HepG2 (cell line): ENCODE data around the gene STRN3. TPM values are rescaled to one million over a fixed set of nuclear protein-coding genes. Genes with fewer than 3 reads are reported as not detected.
A peak's percentile ranks its signal among the peaks of the same experiment; 100 is the strongest.

Source experiments
- ATAC-seq: fragments of 200-7000 bp; cut with Tn5 transposase; 3 replicates; pipeline ENCODE4 v1.9.1; 2020; ENCODE audit warnings: mild to moderate bottlenecking, moderate library complexity
- BruUV-seq: library from RNA; stranded (reverse); fragments of 400-500 nt; replicated peaks from 2 replicates; lab custom pipeline; 2021; lab: Mats Ljungman, UMichigan
- CTCF ChIA-PET: fragments of 300-600 bp; formaldehyde crosslinking; extraction: SDS; loops from one replicate; lab custom pipeline; 2021; ENCODE audit warnings: low total read pairs, inconsistent platforms, low intra/inter-chr PET ratio; lab: Yijun Ruan, JAX
- POLR2A ChIA-PET: fragments of 350-600 bp; sonication (Branson Sonifier 250); formaldehyde crosslinking; loops from one replicate; lab custom pipeline; 2020; ENCODE audit warnings: antibody characterized with exemption, inconsistent platforms; lab: Yijun Ruan, JAX
- DNase-seq: peaks from one replicate; pipeline ENCODE4 v3.0.0-alpha.2; 2015; ENCODE audit warnings: low spot score
- FAIRE-seq: peaks from 3 replicates; lab custom pipeline; 2011; peaks lifted over from hg19 to GRCh38; lab: Jason Lieb, UNC
- H2AFZ ChIP-seq: one replicate; pipeline ENCODE4 v1.6.1; 2011; ENCODE audit warnings: low read length, inconsistent platforms
- H3K27ac ChIP-seq: fragments of 300-600 bp; 3 replicates; pipeline ENCODE4 v1.8.0; 2011; ENCODE audit warnings: mixed run types, mild to moderate bottlenecking, mixed read lengths, low read length, inconsistent platforms; ENCODE audit not compliant: insufficient read depth; ENCODE audit errors: extremely low read length
- H3K27me3 ChIP-seq, 2 experiments: fragments of 200-600 bp in 1 of 2; 2 replicates in 1 of 2; 3 replicates in 1 of 2; pipeline versions ENCODE4 v1.6.0 to v1.8.0; 2011; ENCODE audit warnings: low read length in 2 of 2, mild to moderate bottlenecking in 2 of 2, moderate library complexity in 2 of 2, inconsistent platforms in 1 of 2; ENCODE audit not compliant: insufficient read depth in 2 of 2, control insufficient read depth in 1 of 2
- H3K36me3 ChIP-seq, 2 experiments: fragments of 200-600 bp in 1 of 2; replicated peaks in 1 of 2; 2 replicates in 1 of 2; 3 replicates in 1 of 2; pipeline versions ENCODE4 v1.5.1 to v1.8.0; 2011; ENCODE audit warnings: low read length in 2 of 2, inconsistent platforms in 1 of 2; ENCODE audit not compliant: insufficient read depth in 2 of 2, control insufficient read depth in 1 of 2
- H3K4me1 ChIP-seq: 2 replicates; pipeline ENCODE4 v1.5.1; 2012; ENCODE audit warnings: low read length, inconsistent platforms; ENCODE audit not compliant: insufficient read depth
- H3K4me2 ChIP-seq: 2 replicates; pipeline ENCODE4 v1.6.0; 2011; ENCODE audit warnings: low read depth, low read length, inconsistent platforms
- H3K4me3 ChIP-seq, 3 experiments: fragments of 200-600 bp in 1 of 3; sonication (generic), shearing (Covaris generic) in 1 of 3; replicated peaks in 1 of 3; 2 replicates each; pipeline ENCODE4 v1.5.1; 2011 to 2016; ENCODE audit warnings: low read length in 3 of 3, inconsistent platforms in 2 of 3, low read depth in 2 of 3, mild to moderate bottlenecking in 2 of 3, control low read depth in 1 of 3, mixed read lengths in 1 of 3; ENCODE audit not compliant: insufficient read depth in 1 of 3
- H3K79me2 ChIP-seq: one replicate; pipeline ENCODE4 v1.6.1; 2011; ENCODE audit warnings: low read length, inconsistent platforms; ENCODE audit not compliant: insufficient read depth
- H3K9ac ChIP-seq: 2 replicates; pipeline ENCODE4 v1.6.0; 2011; ENCODE audit warnings: mild to moderate bottlenecking, low read depth, low read length, inconsistent platforms; ENCODE audit not compliant: insufficient read depth
- H3K9me3 ChIP-seq: 2 replicates; pipeline ENCODE4 v1.5.1; 2012; ENCODE audit warnings: mild to moderate bottlenecking, low read length
- H4K20me1 ChIP-seq: 2 replicates; pipeline ENCODE4 v1.6.0; 2011; ENCODE audit warnings: inconsistent platforms, mild to moderate bottlenecking, low read length, moderate library complexity; ENCODE audit not compliant: insufficient read depth
- HDAC1 ChIP-seq: sonication (generic); formaldehyde crosslinking; IDR thresholded peaks from 2 replicates; pipeline ENCODE4 v1.5.1; 2020; ENCODE audit warnings: mild to moderate bottlenecking, missing genetic modification reagents
- IRF1 ChIP-seq: sonication (generic); formaldehyde crosslinking; IDR thresholded peaks from 2 replicates; pipeline ENCODE4 v1.4.0; 2020; ENCODE audit warnings: low read depth, mild to moderate bottlenecking, missing genetic modification reagents
- MAFK ChIP-seq, 2 experiments: IDR thresholded peaks in 1 of 2; conservative IDR thresholded peaks in 1 of 2; 2 replicates each; pipeline ENCODE4 v1.6.1; 2011; ENCODE audit warnings: improper control_type of control experiment in 2 of 2, low read length in 2 of 2
- NCOR1 ChIP-seq: fragments of 200-600 bp; sonication (generic); IDR thresholded peaks from 2 replicates; pipeline ENCODE4 v1.7.0; 2017; ENCODE audit warnings: antibody characterized with exemption, low read length, borderline replicate concordance
- PRDM15 ChIP-seq: sonication (generic); formaldehyde crosslinking; IDR thresholded peaks from 2 replicates; pipeline ENCODE4 v1.4.0; 2020; ENCODE audit warnings: missing genetic modification reagents
- TMF1 ChIP-seq: sonication (generic); formaldehyde crosslinking; IDR thresholded peaks from 2 replicates; pipeline ENCODE4 v1.8.1; 2022; ENCODE audit warnings: low read depth, missing genetic modification reagents
- ZNF33A ChIP-seq: sonication (generic); formaldehyde crosslinking; IDR thresholded peaks from 2 replicates; pipeline ENCODE4 v1.5.1; 2020; ENCODE audit warnings: missing genetic modification reagents, mild to moderate bottlenecking, moderate library complexity, borderline replicate concordance
- ZNF639 ChIP-seq: conservative IDR thresholded peaks from 2 replicates; pipeline ENCODE4 v1.6.1; 2018; ENCODE audit warnings: missing genetic modification reagents
- ZNF644 ChIP-seq: IDR thresholded peaks from 2 replicates; pipeline ENCODE4 v1.6.1; 2016; ENCODE audit warnings: low read depth
- in situ Hi-C: cut with HindIII; loops from 2 replicates; pipeline ENCODE4 v1.10.0; 2017; ENCODE audit warnings: low pct_unique_long_range_greater_than_20kb; ENCODE audit not compliant: extremely low pct_ligation_motif_present
- intact Hi-C: fragments of 100-400 bp; cut with micrococcal nuclease; formaldehyde crosslinking; loops from one replicate; pipeline ENCODE4 v1.10.0; 2022; ENCODE audit not compliant: unreplicated experiment
- polyA plus RNA-seq, 8 experiments: library from polyadenylated mRNA; depleted of rRNA in 3 of 8; stranded (reverse) in 7 of 8; unstranded in 1 of 8; fragments of >200 nt; fragmentation: Illumina TruSeq in 4 of 8; extraction: Trizol in 4 of 8; gene quantifications; 2 replicates each; pipeline versions ENCODE4 v1.2.1 to v1.2.3, GENCODE V29; 2011 to 2016; ENCODE audit warnings: low read depth in 4 of 8, missing spikeins in 1 of 8, mixed read lengths in 1 of 8; ENCODE audit not compliant: insufficient read depth in 1 of 8
- total RNA-seq, 5 experiments: library from RNA; depleted of rRNA; stranded (reverse); fragments of >200 nt; fragmentation: Illumina TruSeq; extraction: Trizol; gene quantifications; 2 replicates each; pipeline ENCODE4 v1.2.3, GENCODE V29; 2016; ENCODE audit warnings: low read depth in 1 of 5

Gene STRN3
- total and polyA plus RNA-seq, 2 of the 13 experiments (the other 11 are each of a cell fraction or from before 2014, with no cell fraction given), result 49.4 to 123 TPM

- no peak for TF ChIP-seq TMF1
- no peak for TF ChIP-seq PRDM15 (CRISPR knock-in tag)
- TF ChIP-seq MAFK (conservative IDR thresholded peaks at IDR 0.05 in 1 of 2, IDR thresholded peaks at IDR 0.05 in 1 of 2; ENCODE audit: low read length in 2 of 2), result 0 out of 4 replicates have a peak, but pooled peaks of 1 of the 2 experiments have one; percentile 4
- no peak for TF ChIP-seq ZNF644 (CRISPR knock-in tag)
- intact Hi-C loops, result no loop called here
- ATAC-seq, result no peak
Measured at GRCh38 chr14:30854492-30854891, 171.7 kb downstream of the STRN3 start.

GRCh38 chr14:30853946-30854345 lies 172.2 kb downstream of the STRN3 start:
- H3K9me3 ChIP-seq, result no peaks in the 10 kb centered on the region
- H3K79me2 ChIP-seq, result no peaks in the 10 kb centered on the region
- no peaks in the 10 kb centered on the region for H3K27me3 ChIP-seq
- no peak overlapping the region for H3K4me2 ChIP-seq
- BruUV-seq, result no TSS peak
- DNase-seq (no peak), ATAC-seq (no peak), FAIRE-seq (no peak)
- H3K27ac ChIP-seq, result no peak overlapping the region
- no peak overlapping the region for H3K4me3 ChIP-seq
- H2AFZ ChIP-seq, result no peak overlapping the region
- POLR2A ChIA-PET, result no interaction called here
- intact Hi-C loops (no loop called here), in situ Hi-C loops (no loop called here)
- H4K20me1 ChIP-seq, result no peaks in the 10 kb centered on the region
- CTCF ChIA-PET, result no interaction called here
- H3K9ac ChIP-seq, result no peak overlapping the region
- no peaks in the 10 kb centered on the region for H3K36me3 ChIP-seq
- H3K4me1 ChIP-seq, result peaks cover 17% of the 10 kb centered on the region
- TF ChIP-seq NCOR1 (no peak), IRF1 (CRISPR knock-in tag) (no peak), ZNF33A (CRISPR knock-in tag) (no peak), ZNF639 (CRISPR knock-in tag) (no peak), HDAC1 (CRISPR knock-in tag) (no peak)

More at GRCh38 chr14:30854492-30854891, 171.7 kb downstream of the STRN3 start:
- H4K20me1 ChIP-seq, result no peaks in the 10 kb centered on the region
- DNase-seq (no peak), FAIRE-seq (no peak)
- no TSS peak for BruUV-seq
- CTCF ChIA-PET, result no interaction called here
- POLR2A ChIA-PET, result no interaction called here
- no peak overlapping the region for H3K4me3 ChIP-seq
- in situ Hi-C loops, result no loop called here
- H3K4me2 ChIP-seq, result no peak overlapping the region
- H3K27me3 ChIP-seq, result peaks cover 0 to 3% of the 10 kb centered on the region in 2 experiments; a peak in 1 of 5 replicates
- H2AFZ ChIP-seq, result no peak overlapping the region
- no peaks in the 10 kb centered on the region for H3K9me3 ChIP-seq
- peaks cover 11% of the 10 kb centered on the region for H3K4me1 ChIP-seq
- no peaks in the 10 kb centered on the region for H3K79me2 ChIP-seq
- H3K9ac ChIP-seq, result no peak overlapping the region
- no peak overlapping the region for H3K27ac ChIP-seq
- H3K36me3 ChIP-seq, result no peaks in the 10 kb centered on the region
